Activated naive CD8-positive, alpha-beta T cell treated with anti-CD3 and anti-CD28 coated beads, Interleukin-2, amount 10 ng/mL, durations not matched to agents 7 days and 5 days (primary cell): ENCODE measurements around the gene SLC6A9. TPM values are rescaled to one million over a fixed set of nuclear protein-coding genes. Genes with fewer than 3 reads are reported as not detected.

Source experiments
- ATAC-seq: fragments of 150-1000 bp; cut with Tn5 transposase; one replicate; pipeline ENCODE4 v1.10.0; 2021; ENCODE audit warnings: low read depth, moderate library complexity
- POLR2A ChIA-PET: fragments of 350-600 bp; sonication (Branson Sonifier 250); formaldehyde crosslinking; loops from one replicate; lab custom pipeline; 2021; ENCODE audit warnings: antibody characterized with exemption; lab: Charles Lee
- DNase-seq: peaks from one replicate; pipeline ENCODE4 v3.0.0; 2021
- H3K27ac Mint-ChIP-seq: one replicate; pipeline ENCODE4 v1.8.0; 2022; ENCODE audit warnings: mild to moderate bottlenecking, mixed read lengths
- H3K27me3 Mint-ChIP-seq: one replicate; pipeline ENCODE4 v1.8.0; 2022; ENCODE audit warnings: mild to moderate bottlenecking, moderate library complexity, mixed read lengths
- H3K36me3 Mint-ChIP-seq: one replicate; pipeline ENCODE4 v1.8.0; 2021; ENCODE audit warnings: mild to moderate bottlenecking, mixed read lengths
- H3K4me1 Mint-ChIP-seq: one replicate; pipeline ENCODE4 v1.8.0; 2021; ENCODE audit warnings: mixed read lengths
- H3K4me3 Mint-ChIP-seq: one replicate; pipeline ENCODE4 v1.8.0; 2022; ENCODE audit warnings: mild to moderate bottlenecking, moderate library complexity, mixed read lengths
- H3K9me3 Mint-ChIP-seq: one replicate; pipeline ENCODE4 v1.8.0; 2021; ENCODE audit warnings: mixed read lengths
- total RNA-seq, 2 experiments: library from RNA; stranded (reverse); gene quantifications; one replicate each; pipeline ENCODE4 v1.2.3, GENCODE V29; 2021

The SLC6A9 gene
- 1 to 10 TPM; 1.9 to 3.0 TPM for total RNA-seq

GRCh38 chr1:44031252-44032169 lies at the start of gene SLC6A9:
Gene SLC6A9 (minus strand): TSS chr1:44031462. CDS start chr1:44024277, 7,185 bp downstream.
- peaks cover 13% of the 10 kb centered on the region for H3K4me1 Mint-ChIP-seq
- ATAC-seq, result peak; percentile 12
- no peak for DNase-seq
- no peaks in the 10 kb centered on the region for H3K27me3 Mint-ChIP-seq
- peak within 1 kb of the TSS; percentile 90 for H3K4me3 Mint-ChIP-seq
- no peaks in the 10 kb centered on the region for H3K36me3 Mint-ChIP-seq
- peak within 1 kb of the TSS; percentile 89 for H3K27ac Mint-ChIP-seq
- POLR2A ChIA-PET, result interaction anchor here (0.7 to 2.3 kb wide), 6 partner anchors 11 to 673 kb away, joined by 3 to 6 read pairs (median 3); partner anchors contain the start of genes ATP6V0B, CDC20 and KDM4A
- no peaks in the 10 kb centered on the region for H3K9me3 Mint-ChIP-seq

- DNase-seq, result no peak
- no peak for ATAC-seq
- no peak overlapping the region for H3K27ac Mint-ChIP-seq
- H3K27me3 Mint-ChIP-seq, result peaks cover 16% of the 10 kb centered on the region
- no peaks in the 10 kb centered on the region for H3K9me3 Mint-ChIP-seq
- H3K4me1 Mint-ChIP-seq, result no peaks in the 10 kb centered on the region
- POLR2A ChIA-PET, result no interaction called here
- no peaks in the 10 kb centered on the region for H3K36me3 Mint-ChIP-seq
- no peak overlapping the region for H3K4me3 Mint-ChIP-seq
These were observed 48.3 kb upstream of the SLC6A9 start for GRCh38 chr1:44079566-44079965.

- POLR2A ChIA-PET, result no interaction called here
- Mint-ChIP-seq H3K4me1 (no peaks in the 10 kb centered on the region), H3K36me3 (no peaks in the 10 kb centered on the region), H3K27ac (no peak overlapping the region), H3K9me3 (no peaks in the 10 kb centered on the region), H3K4me3 (no peak overlapping the region), H3K27me3 (peaks cover 20% of the 10 kb centered on the region)
- no peak for DNase-seq
- ATAC-seq, result no peak
These were observed 46.8 kb upstream of the SLC6A9 start for GRCh38 chr1:44078104-44078503.

- no peaks in the 10 kb centered on the region for H3K36me3 Mint-ChIP-seq
- POLR2A ChIA-PET, result no interaction called here
- H3K4me1 Mint-ChIP-seq, result no peaks in the 10 kb centered on the region
- H3K27me3 Mint-ChIP-seq, result peaks cover 20% of the 10 kb centered on the region
- DNase-seq, result no peak
- no peaks in the 10 kb centered on the region for H3K9me3 Mint-ChIP-seq
- no peak overlapping the region for H3K4me3 Mint-ChIP-seq
- no peak overlapping the region for H3K27ac Mint-ChIP-seq
- no peak for ATAC-seq
These were observed 46.2 kb upstream of the SLC6A9 start for GRCh38 chr1:44077421-44077820.

- Mint-ChIP-seq H3K36me3 (no peaks in the 10 kb centered on the region), H3K9me3 (no peaks in the 10 kb centered on the region), H3K27ac (no peak overlapping the region), H3K4me1 (peaks cover 2% of the 10 kb centered on the region), H3K27me3 (peaks cover 25% of the 10 kb centered on the region), H3K4me3 (no peak overlapping the region)
- POLR2A ChIA-PET, result interaction anchor here (0.7 kb wide), 1 partner anchor 200 kb away, joined by 4 read pairs; no protein-coding TSS in a partner anchor
- DNase-seq (no peak), ATAC-seq (no peak)
These were observed 44.8 kb upstream of the SLC6A9 start for GRCh38 chr1:44076066-44076465.

- DNase-seq (no peak), ATAC-seq (no peak)
- H3K4me3 Mint-ChIP-seq, result no peak overlapping the region
- peaks cover 2% of the 10 kb centered on the region for H3K4me1 Mint-ChIP-seq
- POLR2A ChIA-PET, result no interaction called here
- H3K27me3 Mint-ChIP-seq, result peaks cover 31% of the 10 kb centered on the region
- H3K9me3 Mint-ChIP-seq, result no peaks in the 10 kb centered on the region
- H3K36me3 Mint-ChIP-seq, result no peaks in the 10 kb centered on the region
- H3K27ac Mint-ChIP-seq, result no peak overlapping the region
These were observed 43.2 kb upstream of the SLC6A9 start for GRCh38 chr1:44074415-44074814.

- no peak for ATAC-seq
- Mint-ChIP-seq H3K36me3 (peaks cover 1% of the 10 kb centered on the region), H3K4me3 (no peak overlapping the region), H3K27me3 (peaks cover 32% of the 10 kb centered on the region), H3K4me1 (peaks cover 7% of the 10 kb centered on the region), H3K9me3 (no peaks in the 10 kb centered on the region), H3K27ac (no peak overlapping the region)
- DNase-seq, result no peak
- POLR2A ChIA-PET, result interaction anchor here (0.7 kb wide), 1 partner anchor 32 kb away, joined by 3 read pairs; no protein-coding TSS in a partner anchor
These were observed 42.3 kb upstream of the SLC6A9 start for GRCh38 chr1:44073528-44073927.

- DNase-seq (no peak), ATAC-seq (no peak)
- H3K36me3 Mint-ChIP-seq, result peaks cover 1% of the 10 kb centered on the region
- peaks cover 35% of the 10 kb centered on the region for H3K27me3 Mint-ChIP-seq
- no peaks in the 10 kb centered on the region for H3K9me3 Mint-ChIP-seq
- peaks cover 8% of the 10 kb centered on the region for H3K4me1 Mint-ChIP-seq
- no peak overlapping the region for H3K4me3 Mint-ChIP-seq
- POLR2A ChIA-PET, result interaction anchor here (0.7 kb wide), 1 partner anchor 31 kb away, joined by 3 read pairs; no protein-coding TSS in a partner anchor
- no peak overlapping the region for H3K27ac Mint-ChIP-seq
These were observed 41.6 kb upstream of the SLC6A9 start for GRCh38 chr1:44072821-44073220.

- Mint-ChIP-seq H3K36me3 (peaks cover 1% of the 10 kb centered on the region), H3K27ac (no peak overlapping the region), H3K4me3 (no peak overlapping the region), H3K9me3 (no peaks in the 10 kb centered on the region), H3K4me1 (peaks cover 10% of the 10 kb centered on the region), H3K27me3 (peaks cover 35% of the 10 kb centered on the region)
- DNase-seq (no peak), ATAC-seq (no peak)
- POLR2A ChIA-PET, result no interaction called here
These were observed 40.9 kb upstream of the SLC6A9 start for GRCh38 chr1:44072204-44072603.

GRCh38 chr1:44071461-44071860 lies 40.2 kb upstream of the SLC6A9 start:
- Mint-ChIP-seq H3K27me3 (peaks cover 32% of the 10 kb centered on the region), H3K27ac (no peak overlapping the region), H3K9me3 (no peaks in the 10 kb centered on the region), H3K4me3 (no peak overlapping the region), H3K4me1 (peaks cover 10% of the 10 kb centered on the region), H3K36me3 (peaks cover 1% of the 10 kb centered on the region)
- DNase-seq (no peak), ATAC-seq (no peak)
- POLR2A ChIA-PET, result no interaction called here

GRCh38 chr1:44068442-44068921 lies 37.2 kb upstream of the SLC6A9 start:
- DNase-seq, result no peak
- H3K4me1 Mint-ChIP-seq, result peaks cover 10% of the 10 kb centered on the region
- H3K36me3 Mint-ChIP-seq, result peaks cover 1% of the 10 kb centered on the region
- POLR2A ChIA-PET, result no interaction called here
- H3K4me3 Mint-ChIP-seq, result peak overlapping the region; percentile 24
- H3K27me3 Mint-ChIP-seq, result peaks cover 25% of the 10 kb centered on the region
- H3K27ac Mint-ChIP-seq, result peak overlapping the region; percentile 30
- peak; percentile 45 for ATAC-seq
- no peaks in the 10 kb centered on the region for H3K9me3 Mint-ChIP-seq

- no peaks in the 10 kb centered on the region for H3K9me3 Mint-ChIP-seq
- no peak for DNase-seq
- H3K36me3 Mint-ChIP-seq, result peaks cover 1% of the 10 kb centered on the region
- H3K4me1 Mint-ChIP-seq, result peaks cover 10% of the 10 kb centered on the region
- no peak for ATAC-seq
- H3K27ac Mint-ChIP-seq, result no peak overlapping the region
- H3K27me3 Mint-ChIP-seq, result peaks cover 25% of the 10 kb centered on the region
- H3K4me3 Mint-ChIP-seq, result no peak overlapping the region
- POLR2A ChIA-PET, result no interaction called here
These were observed 36.3 kb upstream of the SLC6A9 start for GRCh38 chr1:44067266-44068250.
